ENCODE measurements around the gene BAMBI. TPM values are rescaled to one million over a fixed set of nuclear protein-coding genes. Genes with fewer than 3 reads are reported as not detected.

Gene BAMBI
- 0.32 and 0.77 TPM in 2 replicates for total RNA-seq

GRCh38 chr10:28676968-28677887 lies at the start of gene BAMBI:
Gene BAMBI, plus strand, starts transcription at chr10:28677521. Its CDS starts 377 bp downstream, at chr10:28677898.

Other genes starting within 250 kb of the BAMBI start
- gene WAC, start 144.4 kb upstream of the BAMBI start, total RNA-seq: 29.4 and 29.9 TPM in 2 replicates